Chondrocyte (in vitro differentiated cells): ENCODE measurements around the gene INO80D. TPM values are rescaled to one million over a fixed set of nuclear protein-coding genes. Genes with fewer than 3 reads are reported as not detected.

Experiments used
- DNase-seq: peaks from one replicate; pipeline ENCODE4 v3.0.0; 2021; ENCODE audit warnings: mixed read lengths, low spot score
- H3K27ac Mint-ChIP-seq: one replicate; pipeline ENCODE4 v1.8.0; 2021; ENCODE audit warnings: mild to moderate bottlenecking, moderate library complexity, mixed read lengths; ENCODE audit not compliant: unreplicated experiment
- H3K27me3 Mint-ChIP-seq: 2 replicates; pipeline ENCODE4 v1.8.0; 2021; ENCODE audit warnings: low read depth, mixed read lengths
- H3K36me3 Mint-ChIP-seq: 2 replicates; pipeline ENCODE4 v1.8.0; 2021; ENCODE audit warnings: low read depth, mixed read lengths
- H3K4me1 Mint-ChIP-seq: 2 replicates; pipeline ENCODE4 v1.8.0; 2021; ENCODE audit warnings: low read depth, mild to moderate bottlenecking, mixed read lengths
- H3K4me3 Mint-ChIP-seq: one replicate; pipeline ENCODE4 v1.8.0; 2021; ENCODE audit warnings: mild to moderate bottlenecking, moderate library complexity, mixed read lengths; ENCODE audit not compliant: unreplicated experiment
- H3K9me3 Mint-ChIP-seq: 2 replicates; pipeline ENCODE4 v1.8.0; 2021; ENCODE audit warnings: low read depth, mixed read lengths
- total RNA-seq: library from RNA; stranded (reverse); gene quantifications from 3 replicates; pipeline ENCODE4 v1.2.1, GENCODE V29; 2021
- TF ChIP-seq, protein P1 (sequence below): fragments of 200-600 bp; sonication (generic); IDR thresholded peaks from 2 replicates; pipeline ENCODE4 v1.5.0; 2021; ENCODE audit warnings: antibody characterized with exemption, mild to moderate bottlenecking, moderate library complexity

INO80D gene
- total RNA-seq, 1 donor from 2014 or later: 14.5 TPM

DNA sequence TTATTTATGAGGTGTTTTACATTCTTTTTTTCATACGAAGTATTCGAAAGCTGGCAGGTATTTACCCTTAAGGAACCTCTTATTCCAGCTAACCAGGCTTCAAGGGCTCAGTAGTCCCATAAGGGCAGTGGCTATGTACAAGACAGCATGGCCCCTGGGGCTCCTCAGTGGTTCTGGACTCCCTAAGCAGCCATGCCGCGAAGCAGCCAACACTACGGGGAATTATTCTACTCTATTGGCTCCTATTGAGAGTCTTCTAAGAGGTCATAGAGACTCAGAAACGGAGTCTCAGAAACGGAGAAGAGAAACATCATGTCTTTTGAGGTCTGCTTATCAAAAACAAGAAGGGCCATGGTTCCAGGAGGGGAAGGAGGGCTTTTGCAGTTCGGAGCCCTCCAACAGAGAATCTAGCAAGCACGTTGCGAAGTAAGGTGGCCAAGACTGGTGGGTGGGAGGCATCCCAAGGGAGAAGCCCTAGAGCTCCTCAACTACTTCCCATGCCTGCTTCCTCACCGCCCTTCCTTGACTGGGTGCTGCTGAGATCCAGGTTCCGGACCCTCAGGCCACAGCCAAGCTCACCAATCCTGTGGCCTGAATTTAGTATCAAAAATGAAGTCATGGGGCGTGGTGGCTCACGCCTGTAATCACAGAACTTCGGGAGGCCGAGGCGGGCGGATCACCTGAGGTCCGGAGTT, 109.7 kb downstream of the INO80D start:
- no peak overlapping the region for H3K4me3 Mint-ChIP-seq
- TF ChIP-seq, protein P1, sequence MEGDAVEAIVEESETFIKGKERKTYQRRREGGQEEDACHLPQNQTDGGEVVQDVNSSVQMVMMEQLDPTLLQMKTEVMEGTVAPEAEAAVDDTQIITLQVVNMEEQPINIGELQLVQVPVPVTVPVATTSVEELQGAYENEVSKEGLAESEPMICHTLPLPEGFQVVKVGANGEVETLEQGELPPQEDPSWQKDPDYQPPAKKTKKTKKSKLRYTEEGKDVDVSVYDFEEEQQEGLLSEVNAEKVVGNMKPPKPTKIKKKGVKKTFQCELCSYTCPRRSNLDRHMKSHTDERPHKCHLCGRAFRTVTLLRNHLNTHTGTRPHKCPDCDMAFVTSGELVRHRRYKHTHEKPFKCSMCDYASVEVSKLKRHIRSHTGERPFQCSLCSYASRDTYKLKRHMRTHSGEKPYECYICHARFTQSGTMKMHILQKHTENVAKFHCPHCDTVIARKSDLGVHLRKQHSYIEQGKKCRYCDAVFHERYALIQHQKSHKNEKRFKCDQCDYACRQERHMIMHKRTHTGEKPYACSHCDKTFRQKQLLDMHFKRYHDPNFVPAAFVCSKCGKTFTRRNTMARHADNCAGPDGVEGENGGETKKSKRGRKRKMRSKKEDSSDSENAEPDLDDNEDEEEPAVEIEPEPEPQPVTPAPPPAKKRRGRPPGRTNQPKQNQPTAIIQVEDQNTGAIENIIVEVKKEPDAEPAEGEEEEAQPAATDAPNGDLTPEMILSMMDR: no peak
- DNase-seq: no peak
- H3K4me1 Mint-ChIP-seq: peaks cover 11% of the 10 kb centered on the region
- H3K36me3 Mint-ChIP-seq: no peaks in the 10 kb centered on the region
- no peak overlapping the region for H3K27ac Mint-ChIP-seq
- H3K9me3 Mint-ChIP-seq: no peaks in the 10 kb centered on the region
- peaks cover 2% of the 10 kb centered on the region for H3K27me3 Mint-ChIP-seq

DNA sequence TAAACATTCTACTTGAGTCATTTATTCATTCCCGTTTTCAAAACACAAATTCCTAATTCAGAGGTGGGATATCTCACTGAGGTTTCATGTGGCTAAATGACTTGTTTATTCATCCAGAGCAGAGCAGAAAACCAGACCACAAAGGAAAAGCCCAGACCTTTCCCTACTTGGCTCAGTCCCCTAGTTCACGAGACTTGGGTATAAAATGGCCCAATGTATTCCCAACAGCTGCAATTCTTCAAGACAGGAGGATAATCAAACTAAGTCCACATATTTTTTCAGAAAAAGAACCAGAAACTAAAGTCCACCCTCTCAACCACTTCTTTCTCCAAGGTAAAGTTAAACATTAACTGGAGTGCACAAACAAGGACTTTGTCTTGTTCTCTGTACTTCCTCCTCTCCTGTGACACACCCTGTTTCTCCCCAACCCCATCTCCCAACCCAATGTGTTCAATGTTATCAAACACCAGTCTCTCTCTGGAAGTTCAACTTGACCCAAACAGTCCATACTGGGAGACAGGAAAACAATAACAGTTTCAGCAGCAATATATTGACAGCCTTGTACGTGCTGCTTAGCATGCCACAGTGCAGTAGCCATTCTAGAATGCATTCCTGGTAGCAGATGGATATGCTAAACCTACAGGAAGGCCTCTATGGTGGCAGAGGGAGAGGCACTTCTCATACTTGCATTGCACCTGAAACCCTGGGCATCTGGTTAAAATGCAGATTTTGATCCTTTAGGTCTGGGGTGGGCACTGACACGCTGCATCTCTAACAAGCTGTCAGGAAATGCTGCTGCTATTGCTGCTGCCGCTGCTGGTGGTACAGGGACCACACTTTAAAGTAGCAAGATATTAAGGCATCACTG, 110.7 kb downstream of the INO80D start:
- TF ChIP-seq, protein P1: no peak
- DNase-seq: no peak
- H3K36me3 Mint-ChIP-seq: no peaks in the 10 kb centered on the region
- H3K27me3 Mint-ChIP-seq: peaks cover 2% of the 10 kb centered on the region
- no peak overlapping the region for H3K27ac Mint-ChIP-seq
- H3K9me3 Mint-ChIP-seq: no peaks in the 10 kb centered on the region
- H3K4me1 Mint-ChIP-seq: peaks cover 11% of the 10 kb centered on the region
- H3K4me3 Mint-ChIP-seq: no peak overlapping the region

DNA sequence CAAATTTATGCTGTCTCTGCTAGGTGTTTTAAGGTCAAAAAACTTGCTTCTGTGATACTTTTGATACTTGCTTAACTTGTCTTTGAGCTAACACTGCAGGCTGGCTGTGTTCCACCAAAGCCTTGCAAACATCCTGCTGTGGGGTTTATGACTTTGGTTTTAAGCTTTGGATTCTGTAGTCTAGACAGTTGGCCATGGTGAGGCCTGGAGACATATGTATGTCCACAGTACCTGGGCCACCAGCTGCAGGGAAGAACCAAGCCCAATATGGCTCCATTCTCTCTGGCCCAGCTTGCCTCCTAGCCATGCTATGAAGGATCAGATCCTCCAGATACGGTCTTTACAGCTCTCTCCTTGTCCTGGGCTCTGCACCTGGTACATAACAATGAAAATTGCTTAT, 113.9 kb downstream of the INO80D start:
- Mint-ChIP-seq H3K36me3 (no peaks in the 10 kb centered on the region), H3K4me1 (peaks cover 11% of the 10 kb centered on the region), H3K4me3 (no peak overlapping the region), H3K27ac (no peak overlapping the region), H3K9me3 (no peaks in the 10 kb centered on the region), H3K27me3 (peaks cover 2% of the 10 kb centered on the region)
- DNase-seq: no peak
- TF ChIP-seq, protein P1: no peak

DNA sequence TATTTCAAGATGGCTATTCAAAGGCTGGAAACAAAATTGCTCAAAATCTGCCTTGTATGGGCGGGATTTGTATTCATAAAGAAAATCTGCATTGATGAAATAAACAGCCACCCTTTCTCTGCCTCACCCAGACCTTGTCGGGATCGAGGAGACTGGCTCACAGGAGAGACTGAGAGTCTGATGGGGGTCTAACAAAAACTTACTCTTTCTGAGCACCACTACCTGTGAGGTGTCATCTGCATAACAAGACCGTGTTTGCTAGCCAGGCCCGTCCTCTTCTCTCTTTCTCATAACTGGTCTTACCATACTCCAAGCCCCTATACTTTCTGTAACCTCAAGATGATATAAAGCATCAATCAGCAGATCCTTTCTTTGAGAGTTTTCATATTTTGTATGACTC, 115.6 kb downstream of the INO80D start:
- Mint-ChIP-seq H3K9me3 (no peaks in the 10 kb centered on the region), H3K27me3 (peaks cover 6% of the 10 kb centered on the region), H3K27ac (no peak overlapping the region), H3K4me1 (peaks cover 9% of the 10 kb centered on the region), H3K36me3 (no peaks in the 10 kb centered on the region), H3K4me3 (no peak overlapping the region)
- DNase-seq: no peak
- TF ChIP-seq, protein P1: no peak

DNA sequence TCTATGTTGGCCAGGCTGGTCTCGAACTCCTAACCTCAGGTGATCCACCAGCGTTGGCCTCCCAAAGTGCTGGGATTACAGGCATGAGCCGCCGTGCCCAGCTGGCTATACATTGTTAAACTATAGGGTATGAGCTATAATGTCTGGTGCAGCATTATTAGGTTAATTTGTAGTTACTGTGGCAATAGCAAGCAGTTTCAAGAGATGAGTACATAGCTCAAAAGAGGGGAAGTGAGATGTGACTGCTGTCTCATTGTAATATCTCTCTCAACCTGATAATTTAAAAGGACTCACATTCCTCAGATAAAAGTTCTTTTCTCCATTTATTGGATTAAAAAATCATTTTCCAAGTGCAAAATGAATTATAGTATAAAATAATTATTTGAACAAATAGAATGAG, 116.4 kb downstream of the INO80D start:
- Mint-ChIP-seq H3K36me3 (no peaks in the 10 kb centered on the region), H3K4me1 (peaks cover 2% of the 10 kb centered on the region), H3K27ac (no peak overlapping the region), H3K9me3 (no peaks in the 10 kb centered on the region), H3K4me3 (no peak overlapping the region), H3K27me3 (peaks cover 6% of the 10 kb centered on the region)
- no peak for DNase-seq
- TF ChIP-seq, protein P1: no peak
